Measurements from ENCODE around the gene GLIS1.

GLIS1 gene

DNA sequence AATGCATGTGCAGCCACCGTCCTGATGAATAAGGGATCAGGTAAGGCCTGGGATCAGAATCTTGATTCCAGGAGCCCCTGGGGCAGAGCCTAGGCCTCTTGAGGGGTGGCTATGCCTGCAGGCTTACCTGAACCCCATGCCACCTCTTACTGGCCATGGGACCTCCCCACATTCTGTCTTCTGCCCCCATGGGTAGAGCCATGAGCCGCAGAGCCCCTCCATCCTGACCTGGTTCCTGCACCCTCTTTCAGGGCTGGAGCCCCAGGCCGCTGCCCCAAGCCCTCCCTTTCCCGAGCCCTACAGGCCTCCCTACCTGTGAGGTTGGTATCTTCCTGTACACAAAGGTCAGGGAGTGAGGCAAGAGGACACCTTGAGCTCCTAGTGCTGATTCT is 159.0 kb downstream of the GLIS1 start:
- Histone ChIP-seq H3K9ac (ENCODE audit: low read depth, low read length, poor library complexity, severe bottlenecking) (no peak overlapping the region), H3K4me2 (ENCODE audit: low read depth, low read length, poor library complexity, severe bottlenecking) (no peak overlapping the region), H3K9me3 (ENCODE audit: insufficient read depth, low read depth, low read length) (no peaks in the 10 kb centered on the region), H4K20me1 (ENCODE audit: insufficient read depth, low read length, poor library complexity, severe bottlenecking) (no peaks in the 10 kb centered on the region), H3K36me3 (ENCODE audit: insufficient read depth, low read length) (no peaks in the 10 kb centered on the region), H3K27me3 (ENCODE audit: insufficient read depth, low read length, poor library complexity, severe bottlenecking) (no peaks in the 10 kb centered on the region), H3K9me2 (replicated peaks; ENCODE audit: low read depth, low read length) (no peaks in the 10 kb centered on the region), H3F3A (ENCODE audit: low read depth) (no peaks in the 10 kb centered on the region), H3K4me1 (ENCODE audit: insufficient read depth, low read length, poor library complexity, severe bottlenecking) (peaks cover 65% of the 10 kb centered on the region), H3K79me2 (ENCODE audit: insufficient read depth, low read length) (no peaks in the 10 kb centered on the region), H2AFZ (ENCODE audit: low read length) (no peak overlapping the region), H3K4me3 (ENCODE audit: low read length, poor library complexity, severe bottlenecking) (no peak overlapping the region)
- TF ChIP-seq CTCF (conservative IDR thresholded peaks at IDR 0.05; ENCODE audit: low read length) (no peak), EZH2phosphoT487 (IDR thresholded peaks at IDR 0.05; ENCODE audit: borderline replicate concordance) (no peak)

DNA sequence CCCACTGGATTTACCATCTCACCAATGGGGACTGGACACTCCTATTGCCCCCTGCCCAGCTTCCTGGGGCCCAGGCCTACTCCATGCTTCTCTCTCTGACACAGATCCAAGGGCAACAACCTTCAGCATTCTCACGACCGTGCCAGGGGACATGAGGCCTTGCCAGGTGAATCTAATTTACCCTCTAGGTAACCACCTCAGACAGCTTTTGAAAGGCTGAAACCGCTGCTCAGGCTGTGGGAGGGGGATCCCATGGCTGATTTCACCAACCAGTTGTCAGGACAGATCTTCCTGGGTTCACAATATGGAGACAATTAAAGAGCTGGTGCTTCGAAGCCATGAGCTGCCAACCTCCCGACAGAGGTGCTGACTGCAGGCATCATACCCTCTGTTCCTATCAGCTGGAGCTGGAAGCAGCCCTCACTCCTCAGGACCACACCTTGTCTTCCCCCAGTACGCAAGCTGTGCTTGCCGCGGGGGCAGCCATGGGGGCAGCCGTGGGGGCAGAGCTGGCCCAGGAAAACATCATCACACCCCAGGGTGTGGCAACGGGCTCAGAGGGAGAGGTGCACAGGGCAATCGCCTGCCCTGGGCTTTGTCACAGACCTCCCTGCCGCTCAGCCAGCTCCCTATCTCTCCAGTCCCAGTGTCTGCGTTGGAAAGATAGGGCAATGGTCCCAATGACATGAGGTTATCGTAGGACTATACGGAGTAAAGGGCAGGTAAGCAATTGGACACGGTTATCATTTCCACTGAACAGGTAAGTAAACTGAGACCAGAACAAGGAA is 159.5 kb downstream of the GLIS1 start:
- H3K9me3 ChIP-seq (ENCODE audit: insufficient read depth, low read depth, low read length), result no peaks in the 10 kb centered on the region
- no peaks in the 10 kb centered on the region for H4K20me1 ChIP-seq (ENCODE audit: insufficient read depth, low read length, poor library complexity, severe bottlenecking)
- no peaks in the 10 kb centered on the region for H3F3A ChIP-seq (ENCODE audit: low read depth)
- H3K27me3 ChIP-seq (ENCODE audit: insufficient read depth, low read length, poor library complexity, severe bottlenecking), result no peaks in the 10 kb centered on the region
- no peak overlapping the region for H2AFZ ChIP-seq (ENCODE audit: low read length)
- no peak overlapping the region for H3K4me2 ChIP-seq (ENCODE audit: low read depth, low read length, poor library complexity, severe bottlenecking)
- TF ChIP-seq EZH2phosphoT487 (IDR thresholded peaks at IDR 0.05; ENCODE audit: borderline replicate concordance), result no peak
- TF ChIP-seq CTCF (conservative IDR thresholded peaks at IDR 0.05; ENCODE audit: low read length), result no peak
- no peaks in the 10 kb centered on the region for H3K36me3 ChIP-seq (ENCODE audit: insufficient read depth, low read length)
- no peak overlapping the region for H3K4me3 ChIP-seq (ENCODE audit: low read length, poor library complexity, severe bottlenecking)
- H3K79me2 ChIP-seq (ENCODE audit: insufficient read depth, low read length), result no peaks in the 10 kb centered on the region
- no peak overlapping the region for H3K9ac ChIP-seq (ENCODE audit: low read depth, low read length, poor library complexity, severe bottlenecking)
- H3K9me2 ChIP-seq (replicated peaks; ENCODE audit: low read depth, low read length), result no peaks in the 10 kb centered on the region
- H3K4me1 ChIP-seq (ENCODE audit: insufficient read depth, low read length, poor library complexity, severe bottlenecking), result peaks cover 65% of the 10 kb centered on the region

- TF ChIP-seq CTCF (conservative IDR thresholded peaks at IDR 0.05; ENCODE audit: low read length) (no peak), EZH2phosphoT487 (IDR thresholded peaks at IDR 0.05; ENCODE audit: borderline replicate concordance) (no peak)
- H3K4me3 ChIP-seq (ENCODE audit: low read length, poor library complexity, severe bottlenecking), result no peak overlapping the region
- H3K9ac ChIP-seq (ENCODE audit: low read depth, low read length, poor library complexity, severe bottlenecking), result no peak overlapping the region
- no peaks in the 10 kb centered on the region for H3K79me2 ChIP-seq (ENCODE audit: insufficient read depth, low read length)
- H3K4me2 ChIP-seq (ENCODE audit: low read depth, low read length, poor library complexity, severe bottlenecking), result no peak overlapping the region
- no peaks in the 10 kb centered on the region for H3K27me3 ChIP-seq (ENCODE audit: insufficient read depth, low read length, poor library complexity, severe bottlenecking)
- H3K36me3 ChIP-seq (ENCODE audit: insufficient read depth, low read length), result no peaks in the 10 kb centered on the region
- H3K9me2 ChIP-seq (replicated peaks; ENCODE audit: low read depth, low read length), result no peaks in the 10 kb centered on the region
- no peaks in the 10 kb centered on the region for H3K9me3 ChIP-seq (ENCODE audit: insufficient read depth, low read depth, low read length)
- H3F3A ChIP-seq (ENCODE audit: low read depth), result no peaks in the 10 kb centered on the region
- H4K20me1 ChIP-seq (ENCODE audit: insufficient read depth, low read length, poor library complexity, severe bottlenecking), result no peaks in the 10 kb centered on the region
- H2AFZ ChIP-seq (ENCODE audit: low read length), result no peak overlapping the region
- H3K4me1 ChIP-seq (ENCODE audit: insufficient read depth, low read length, poor library complexity, severe bottlenecking), result peaks cover 61% of the 10 kb centered on the region
These were observed 160.6 kb downstream of the GLIS1 start for GRCh38 chr1:53578358-53578757.
